GM12892 (cell line): ENCODE data around the gene SMAD7.

ENCODE experiments used
- DNase-seq: peaks from one replicate; pipeline ENCODE4 v3.0.0; 2011; ENCODE audit not compliant: insufficient read length
- FAIRE-seq: peaks from 2 replicates; lab custom pipeline; 2011; peaks lifted over from hg19 to GRCh38; lab: Jason Lieb, UNC
- POLR2A ChIP-seq: IDR thresholded peaks from 2 replicates; pipeline ENCODE4 v1.6.1; 2011; ENCODE audit warnings: low read depth, low read length, control low read depth
- POLR2AphosphoS5 ChIP-seq: IDR thresholded peaks from 2 replicates; pipeline ENCODE4 v1.6.1; 2011; ENCODE audit warnings: low read depth, low read length, control low read depth
- TAF1 ChIP-seq: IDR thresholded peaks from 2 replicates; pipeline ENCODE4 v1.6.1; 2011; ENCODE audit warnings: low read depth, mild to moderate bottlenecking, control low read depth, low read length, borderline replicate concordance

Gene SMAD7

GRCh38 chr18:48947092-48947491 is 3.7 kb downstream of the SMAD7 start:
- no peak for FAIRE-seq
- DNase-seq = no peak
- TF ChIP-seq POLR2A (no peak), POLR2AphosphoS5 (no peak), TAF1 (no peak)

- TF ChIP-seq POLR2A (no peak), POLR2AphosphoS5 (no peak), TAF1 (no peak)
- DNase-seq (no peak), FAIRE-seq (no peak)
Measured at GRCh38 chr18:48946329-48946835, 4.4 kb downstream of the SMAD7 start.

GRCh38 chr18:48945953-48946217 is 4.9 kb downstream of the SMAD7 start:
- DNase-seq (no peak), FAIRE-seq (no peak)
- TF ChIP-seq POLR2AphosphoS5 (no peak), POLR2A (no peak), TAF1 (no peak)

- FAIRE-seq = no peak
- TF ChIP-seq POLR2AphosphoS5 = no peak
- no peak for TF ChIP-seq POLR2A
- no peak for DNase-seq
Measured at GRCh38 chr18:48944634-48945033, 6.1 kb downstream of the SMAD7 start.

GRCh38 chr18:48943736-48944527 is 6.8 kb downstream of the SMAD7 start:
- no peak for FAIRE-seq
- TF ChIP-seq POLR2A (no peak), POLR2AphosphoS5 (no peak), TAF1 (no peak)
- DNase-seq = no peak

- TF ChIP-seq POLR2A (no peak), POLR2AphosphoS5 (no peak), TAF1 (no peak)
- DNase-seq (no peak), FAIRE-seq (no peak)
Measured at GRCh38 chr18:48943333-48943732, 7.4 kb downstream of the SMAD7 start.

GRCh38 chr18:48942554-48943261 is 8.1 kb downstream of the SMAD7 start:
- TF ChIP-seq POLR2A (no peak), POLR2AphosphoS5 (no peak), TAF1 (no peak)
- DNase-seq (no peak), FAIRE-seq (no peak)

GRCh38 chr18:48942086-48942485 is 8.7 kb downstream of the SMAD7 start:
- no peak for TF ChIP-seq TAF1
- TF ChIP-seq POLR2AphosphoS5 = no peak
- no peak for TF ChIP-seq POLR2A
- DNase-seq (no peak), FAIRE-seq (no peak)

- FAIRE-seq (no peak), DNase-seq (no peak)
- no peak for TF ChIP-seq POLR2AphosphoS5
- no peak for TF ChIP-seq TAF1
Measured at GRCh38 chr18:48941672-48942071, 9.1 kb downstream of the SMAD7 start.

GRCh38 chr18:48940854-48941611 is 9.7 kb downstream of the SMAD7 start:
- DNase-seq = peak; percentile 68
- FAIRE-seq = peak; percentile 78
- no peak for TF ChIP-seq POLR2AphosphoS5
- TF ChIP-seq POLR2A = no peak
- no peak for TF ChIP-seq TAF1

- peak; percentile 21 for FAIRE-seq
- no peak for TF ChIP-seq TAF1
- no peak for TF ChIP-seq POLR2AphosphoS5
- no peak for TF ChIP-seq POLR2A
Measured at GRCh38 chr18:48939205-48940097, 11.3 kb downstream of the SMAD7 start.

More at GRCh38 chr18:48939205-48940097, 11.3 kb downstream of the SMAD7 start:
- DNase-seq = no peak
